HEK293T (cell line): ENCODE measurements around the gene MAPK8IP3.

Experiments
- ARNT ChIP-seq: fragments of 450-650 bp; IDR thresholded peaks from 2 replicates; pipeline ENCODE4 v1.6.1; 2017; ENCODE audit warnings: mild to moderate bottlenecking
- BHLHE40 ChIP-seq: fragments of 450-650 bp; IDR thresholded peaks from 2 replicates; pipeline ENCODE4 v1.6.1; 2016; ENCODE audit warnings: mild to moderate bottlenecking, moderate library complexity, borderline replicate concordance
- CTBP1 ChIP-seq: fragments of 450-650 bp; IDR thresholded peaks from 2 replicates; pipeline ENCODE4 v1.6.1; 2016; ENCODE audit warnings: borderline replicate concordance
- ELF4 ChIP-seq: fragments of 450-650 bp; IDR thresholded peaks from 2 replicates; pipeline ENCODE4 v1.6.1; 2017; ENCODE audit warnings: antibody characterized with exemption
- FOXA1 ChIP-seq: fragments of 450-650 bp; IDR thresholded peaks from 2 replicates; pipeline ENCODE4 v1.6.1; 2016; ENCODE audit warnings: mild to moderate bottlenecking
- FOXK2 ChIP-seq: fragments of 450-650 bp; IDR thresholded peaks from 2 replicates; pipeline ENCODE4 v1.6.1; 2016; ENCODE audit warnings: mild to moderate bottlenecking
- FOXM1 ChIP-seq: fragments of 450-650 bp; IDR thresholded peaks from 2 replicates; pipeline ENCODE4 v1.6.1; 2017; ENCODE audit warnings: mild to moderate bottlenecking, borderline replicate concordance
- HDGF ChIP-seq: fragments of 450-650 bp; IDR thresholded peaks from 2 replicates; pipeline ENCODE4 v1.6.1; 2017; ENCODE audit warnings: antibody characterized with exemption, borderline replicate concordance
- LEF1 ChIP-seq: fragments of 450-650 bp; IDR thresholded peaks from 2 replicates; pipeline ENCODE4 v1.6.1; 2017; ENCODE audit warnings: mild to moderate bottlenecking, borderline replicate concordance
- NFRKB ChIP-seq: fragments of 450-650 bp; IDR thresholded peaks from 2 replicates; pipeline ENCODE4 v1.6.1; 2016; ENCODE audit warnings: mild to moderate bottlenecking, moderate library complexity
- SP1 ChIP-seq: fragments of 450-650 bp; IDR thresholded peaks from 2 replicates; pipeline ENCODE4 v1.6.1; 2017
- TARDBP ChIP-seq: fragments of 450-650 bp; IDR thresholded peaks from 2 replicates; pipeline ENCODE4 v1.6.1; 2016
- TF ChIP-seq, protein P1 (sequence below): fragments of 450-650 bp; IDR thresholded peaks from 2 replicates; pipeline ENCODE4 v1.6.1; 2016

DNA sequence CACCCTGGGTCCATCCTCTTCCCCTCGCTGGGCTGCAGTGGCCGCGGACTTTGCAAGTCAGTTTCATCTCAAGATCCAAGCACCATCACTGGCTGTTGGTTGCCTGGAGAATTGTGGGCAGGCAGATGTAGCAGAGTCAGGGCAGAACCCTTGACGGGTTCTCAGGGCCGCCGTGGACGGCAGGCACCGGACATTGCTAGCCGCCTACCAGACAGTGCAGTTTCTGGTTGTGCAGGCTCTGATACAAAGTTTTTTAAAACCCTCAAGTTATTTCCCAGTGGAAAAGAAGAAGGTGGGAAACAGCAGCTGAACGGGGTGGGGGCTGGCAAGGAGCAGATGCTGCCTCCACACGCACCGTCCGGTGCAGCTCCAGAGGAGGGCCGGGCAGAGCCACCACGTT, 3.4 kb downstream of the MAPK8IP3 start:
- TF ChIP-seq TARDBP: no peak
- TF ChIP-seq, protein P1, sequence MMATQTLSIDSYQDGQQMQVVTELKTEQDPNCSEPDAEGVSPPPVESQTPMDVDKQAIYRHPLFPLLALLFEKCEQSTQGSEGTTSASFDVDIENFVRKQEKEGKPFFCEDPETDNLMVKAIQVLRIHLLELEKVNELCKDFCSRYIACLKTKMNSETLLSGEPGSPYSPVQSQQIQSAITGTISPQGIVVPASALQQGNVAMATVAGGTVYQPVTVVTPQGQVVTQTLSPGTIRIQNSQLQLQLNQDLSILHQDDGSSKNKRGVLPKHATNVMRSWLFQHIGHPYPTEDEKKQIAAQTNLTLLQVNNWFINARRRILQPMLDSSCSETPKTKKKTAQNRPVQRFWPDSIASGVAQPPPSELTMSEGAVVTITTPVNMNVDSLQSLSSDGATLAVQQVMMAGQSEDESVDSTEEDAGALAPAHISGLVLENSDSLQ: no peak
- TF ChIP-seq ELF4: no peak
- TF ChIP-seq LEF1: no peak
- no peak for TF ChIP-seq FOXM1
- TF ChIP-seq BHLHE40: no peak
- no peak for TF ChIP-seq FOXK2
- TF ChIP-seq CTBP1: no peak
- no peak for TF ChIP-seq NFRKB
- TF ChIP-seq FOXA1: no peak
- TF ChIP-seq SP1: no peak
- TF ChIP-seq ARNT: no peak
- no peak for TF ChIP-seq HDGF
